Measurements from ENCODE around the gene SEMA3B. TPM values are rescaled to one million over a fixed set of nuclear protein-coding genes. Genes with fewer than 3 reads are reported as not detected.
"Not testable (repeated sequence)": the region's sequence is repeated elsewhere in the genome, so short reads cannot be mapped to it uniquely, and the experiment has no call there.

Gene SEMA3B
- total and polyA plus RNA-seq, 2 of the 4 experiments (the other 2 are of a cell fraction), result 4.3 to 29.3 TPM

- Histone ChIP-seq H4K91ac (ENCODE audit: insufficient read depth, low read depth, low read length) (no peak overlapping the region), H3K79me1 (ENCODE audit: low read depth in 1 of 2, low read length in 2 of 2) (peaks cover 4 to 84% of the 10 kb centered on the region in 2 experiments; a peak in 3 of 4 replicates), H3K14ac (replicated peaks; ENCODE audit: low read depth, low read length) (no peak overlapping the region), H2BK120ac (ENCODE audit: low read depth, low read length) (no peak overlapping the region), H4K20me1 (ENCODE audit: insufficient read depth, low read length) (peaks cover 85% of the 10 kb centered on the region), H3K4me1 (ENCODE audit: control insufficient read depth, insufficient read depth, low read length) (peaks cover 59% of the 10 kb centered on the region), H4K8ac (ENCODE audit: low read depth in 2 of 2, low read length in 2 of 2) (0 out of 4 replicates have a peak overlapping the region, but pooled peaks of 1 of the 2 experiments have one; percentile 11), H2BK20ac (ENCODE audit: low read depth, low read length) (no peak overlapping the region), H2BK15ac (ENCODE audit: low read depth, low read length) (no peak overlapping the region), H3K56ac (ENCODE audit: extremely low read depth, insufficient read depth, low read length) (no peak overlapping the region), H3K27ac (ENCODE audit: insufficient read depth, low read length) (peak overlapping the region; percentile 1; the same call in 1 of the 2 replicates), H2AFZ (replicated peaks; ENCODE audit: low read length, poor library complexity) (no peak overlapping the region), H3K9ac (ENCODE audit: low read depth, low read length) (no peak overlapping the region), H3K36me3 (ENCODE audit: control insufficient read depth, insufficient read depth, low read length) (peaks cover 28% of the 10 kb centered on the region), H2AK5ac (ENCODE audit: low read depth, low read length) (no peak overlapping the region), H3K23ac (ENCODE audit: low read depth, low read length) (no peak overlapping the region), H3K4me2 (ENCODE audit: low read depth, low read length) (no peak overlapping the region), H4K5ac (ENCODE audit: low read depth, low read length) (no peak overlapping the region), H2BK5ac (ENCODE audit: low read depth, low read length, poor library complexity, severe bottlenecking) (peak overlapping the region; percentile 1), H2AK9ac (replicated peaks; ENCODE audit: low read depth, low read length, poor library complexity) (no peak overlapping the region), H3K9me1 (ENCODE audit: insufficient read depth, low read length) (peaks cover 7% of the 10 kb centered on the region), H3K4ac (ENCODE audit: low read depth, low read length) (no peak overlapping the region), H3K4me3 (ENCODE audit: insufficient read depth, low read depth, low read length) (no peak overlapping the region), H3K9me3 (ENCODE audit: control insufficient read depth, insufficient read depth, low read length) (no peaks in the 10 kb centered on the region), H3K27me3 (ENCODE audit: control insufficient read depth, insufficient read depth, low read length) (no peaks in the 10 kb centered on the region), H3K18ac (ENCODE audit: low read depth, low read length) (no peak overlapping the region; the same call in 1 of the 2 replicates)
- intact Hi-C loops (cut with micrococcal nuclease) (no loop called here), dilution Hi-C loops (cut with HindIII; ENCODE audit: low sequenced_read_pairs, unreplicated experiment) (no loop called here), in situ Hi-C loops (cut with MboI; ENCODE audit: low sequenced_read_pairs) (no loop called here)
- BruUV-seq (replicated peaks), result no TSS peak
- 100% methylated on average over 1 of the region's 4 CpGs; no CpG with 5 or more reads in 1 of the 2 experiments for WGBS, 2 experiments (ENCODE audit: extremely low coverage in 2 of 2, insufficient read length in 1 of 2)
- no peak for TF ChIP-seq ELK1 (IDR thresholded peaks at IDR 0.05; ENCODE audit: borderline replicate concordance, low read depth, low read length)
- TF ChIP-seq SMC3 (IDR thresholded peaks at IDR 0.05; ENCODE audit: low read depth, low read length), result no peak
- peak; percentile 60 for TF ChIP-seq RCOR1 (IDR thresholded peaks at IDR 0.05; ENCODE audit: insufficient replicate concordance, low read length)
- no peak for ATAC-seq (ENCODE audit: low read depth)
- no peak for DNase-seq
- CTCF ChIA-PET, result no interaction called here
- POLR2A ChIA-PET (ENCODE audit: unreplicated experiment), result interaction anchor here (0.6 kb wide), 1 partner anchor 49 kb away, joined by 3 read pairs; no protein-coding TSS in a partner anchor
These were observed 25.4 kb upstream of the SEMA3B start for GRCh38 chr3:50243543-50243895.

- Histone ChIP-seq H3K79me1 (ENCODE audit: low read depth in 1 of 2, low read length in 2 of 2) (peaks cover 9 to 82% of the 10 kb centered on the region in 2 experiments; a peak in 3 of 4 replicates), H3K4me1 (ENCODE audit: control insufficient read depth, insufficient read depth, low read length) (peaks cover 62% of the 10 kb centered on the region), H3K36me3 (ENCODE audit: control insufficient read depth, insufficient read depth, low read length) (peaks cover 20% of the 10 kb centered on the region), H2AK5ac (ENCODE audit: low read depth, low read length) (peak overlapping the region; percentile 0; the same call in 1 of the 2 replicates), H3K14ac (replicated peaks; ENCODE audit: low read depth, low read length) (peak overlapping the region; percentile 65; the same call in 1 of the 2 replicates), H4K20me1 (ENCODE audit: insufficient read depth, low read length) (peaks cover 85% of the 10 kb centered on the region), H3K27ac (ENCODE audit: insufficient read depth, low read length) (peak overlapping the region; percentile 22; the same call in 1 of the 2 replicates)
- DNase-seq; intact Hi-C loops (cut with micrococcal nuclease); H2BK20ac ChIP-seq (ENCODE audit: low read depth, low read length); H3K23ac ChIP-seq (ENCODE audit: low read depth, low read length); dilution Hi-C loops (cut with HindIII; ENCODE audit: low sequenced_read_pairs, unreplicated experiment); BruUV-seq (replicated peaks); H2BK15ac ChIP-seq (ENCODE audit: low read depth, low read length); ATAC-seq (ENCODE audit: low read depth); H3K18ac ChIP-seq (ENCODE audit: low read depth, low read length); H2BK120ac ChIP-seq (ENCODE audit: low read depth, low read length); H2BK5ac ChIP-seq (ENCODE audit: low read depth, low read length, poor library complexity, severe bottlenecking); H3K9ac ChIP-seq (ENCODE audit: low read depth, low read length); H3K4me3 ChIP-seq (ENCODE audit: insufficient read depth, low read depth, low read length); H2AK9ac ChIP-seq (replicated peaks; ENCODE audit: low read depth, low read length, poor library complexity); H2AFZ ChIP-seq (replicated peaks; ENCODE audit: low read length, poor library complexity); POLR2A ChIA-PET (ENCODE audit: unreplicated experiment); H3K9me3 ChIP-seq (ENCODE audit: control insufficient read depth, insufficient read depth, low read length); H3K9me1 ChIP-seq (ENCODE audit: insufficient read depth, low read length); H3K4ac ChIP-seq (ENCODE audit: low read depth, low read length); H3K27me3 ChIP-seq (ENCODE audit: control insufficient read depth, insufficient read depth, low read length); H4K91ac ChIP-seq (ENCODE audit: insufficient read depth, low read depth, low read length); H4K8ac ChIP-seq (ENCODE audit: low read depth in 2 of 2, low read length in 2 of 2); H3K56ac ChIP-seq (ENCODE audit: extremely low read depth, insufficient read depth, low read length); H4K5ac ChIP-seq (ENCODE audit: low read depth, low read length); in situ Hi-C loops (cut with MboI; ENCODE audit: low sequenced_read_pairs); H3K4me2 ChIP-seq (ENCODE audit: low read depth, low read length): not testable (repeated sequence)
- CTCF ChIA-PET, result interaction anchor here (0.7 kb wide), 1 partner anchor 10 kb away, joined by 3 read pairs; no protein-coding TSS in a partner anchor
- no CpG with 5 or more reads among the region's 6 CpGs for WGBS, 2 experiments (ENCODE audit: extremely low coverage in 2 of 2, insufficient read length in 1 of 2)
These were observed 24.1 kb upstream of the SEMA3B start for GRCh38 chr3:50244813-50245212.
